WI38 (cell line): ENCODE data around the gene NOB1.

ENCODE experiments used
- H3K4me3 ChIP-seq: 2 replicates; pipeline ENCODE4 v1.5.1; 2011; ENCODE audit warnings: low read depth, mild to moderate bottlenecking, control low read depth, low read length
- TF ChIP-seq, protein P1 (sequence below): IDR thresholded peaks from 2 replicates; pipeline ENCODE4 v1.5.1; 2012; ENCODE audit warnings: low read depth, mild to moderate bottlenecking, control low read depth, low read length

The NOB1 gene

GRCh38 chr16:69717066-69717465, 37.7 kb downstream of the NOB1 start:
- TF ChIP-seq, protein P1, sequence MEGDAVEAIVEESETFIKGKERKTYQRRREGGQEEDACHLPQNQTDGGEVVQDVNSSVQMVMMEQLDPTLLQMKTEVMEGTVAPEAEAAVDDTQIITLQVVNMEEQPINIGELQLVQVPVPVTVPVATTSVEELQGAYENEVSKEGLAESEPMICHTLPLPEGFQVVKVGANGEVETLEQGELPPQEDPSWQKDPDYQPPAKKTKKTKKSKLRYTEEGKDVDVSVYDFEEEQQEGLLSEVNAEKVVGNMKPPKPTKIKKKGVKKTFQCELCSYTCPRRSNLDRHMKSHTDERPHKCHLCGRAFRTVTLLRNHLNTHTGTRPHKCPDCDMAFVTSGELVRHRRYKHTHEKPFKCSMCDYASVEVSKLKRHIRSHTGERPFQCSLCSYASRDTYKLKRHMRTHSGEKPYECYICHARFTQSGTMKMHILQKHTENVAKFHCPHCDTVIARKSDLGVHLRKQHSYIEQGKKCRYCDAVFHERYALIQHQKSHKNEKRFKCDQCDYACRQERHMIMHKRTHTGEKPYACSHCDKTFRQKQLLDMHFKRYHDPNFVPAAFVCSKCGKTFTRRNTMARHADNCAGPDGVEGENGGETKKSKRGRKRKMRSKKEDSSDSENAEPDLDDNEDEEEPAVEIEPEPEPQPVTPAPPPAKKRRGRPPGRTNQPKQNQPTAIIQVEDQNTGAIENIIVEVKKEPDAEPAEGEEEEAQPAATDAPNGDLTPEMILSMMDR, result no peak
- H3K4me3 ChIP-seq, result no peak overlapping the region

DNA sequence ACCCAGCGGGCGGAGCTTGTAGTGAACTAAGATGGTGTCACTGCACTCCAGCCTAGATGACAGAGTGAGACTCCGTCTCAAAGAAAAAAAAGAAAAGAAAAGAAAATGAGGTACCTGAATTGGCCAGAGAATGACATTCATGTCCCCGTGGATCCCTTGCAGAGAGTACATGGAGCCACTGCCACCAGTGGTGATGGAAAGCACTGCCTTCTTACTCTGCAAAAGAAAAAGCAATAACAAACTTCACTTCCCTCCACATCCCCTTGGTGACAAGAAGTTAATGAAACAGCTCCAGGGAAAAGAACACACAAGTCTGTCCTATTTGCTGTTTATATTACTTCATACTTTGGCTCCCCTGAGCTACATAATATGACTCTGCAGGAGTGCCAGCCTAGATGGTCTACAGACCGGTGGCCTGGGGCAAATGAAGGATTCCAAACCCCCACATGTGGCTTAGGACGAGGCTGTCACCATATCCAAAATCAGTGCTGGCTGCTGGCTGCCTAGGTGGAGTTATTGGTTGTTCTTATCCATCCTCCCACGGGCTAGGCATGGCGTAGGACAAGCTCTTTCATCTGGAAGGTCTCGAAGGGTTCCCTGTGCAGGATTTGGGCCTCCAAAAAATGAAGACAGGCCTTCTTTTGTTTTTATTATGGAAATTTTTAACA, 41.7 kb downstream of the NOB1 start:
- H3K4me3 ChIP-seq, result no peak overlapping the region
- TF ChIP-seq, protein P1, result no peak

DNA sequence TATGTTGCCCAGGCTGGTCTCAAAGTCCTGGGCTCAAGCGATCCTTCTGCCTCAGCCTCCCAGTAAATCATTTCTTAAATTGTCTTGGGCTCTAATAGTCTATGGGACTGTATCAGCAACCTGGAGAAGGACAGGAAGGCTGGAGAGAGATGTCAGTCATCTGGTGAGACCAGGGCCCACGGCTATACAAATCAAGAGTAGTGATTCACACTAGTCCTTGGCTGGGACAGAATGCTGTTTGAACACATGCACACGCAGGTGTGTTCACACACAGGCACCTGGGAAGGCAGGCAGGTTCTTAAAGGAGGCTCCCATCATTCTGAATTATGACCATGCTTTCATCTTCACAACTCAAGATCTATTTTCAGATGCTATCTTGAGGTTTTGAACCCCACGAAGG, 42.4 kb downstream of the NOB1 start:
- TF ChIP-seq, protein P1, result no peak
- no peak overlapping the region for H3K4me3 ChIP-seq

- TF ChIP-seq, protein P1, result no peak
- no peak overlapping the region for H3K4me3 ChIP-seq
Observed at GRCh38 chr16:69711115-69711740, 43.5 kb downstream of the NOB1 start.

GRCh38 chr16:69709456-69710084, 45.2 kb downstream of the NOB1 start:
- no peak overlapping the region for H3K4me3 ChIP-seq
- TF ChIP-seq, protein P1, result peak; percentile 24

- TF ChIP-seq, protein P1, result no peak
- H3K4me3 ChIP-seq, result no peak overlapping the region
Observed at GRCh38 chr16:69707920-69708683, 46.6 kb downstream of the NOB1 start.
